Glomerular visceral epithelial cell (primary cell): ENCODE results near the gene P2RY14.

ENCODE experiments used
- DNase-seq: peaks from one replicate; pipeline ENCODE4 v3.0.0-alpha.2; 2016; ENCODE audit errors: extremely low spot score

P2RY14 gene

GRCh38 chr3:151278230-151278629 is at the start of gene P2RY14:
P2RY14 (minus strand) TSS chr3:151278542; CDS start chr3:151214316, 64,226 bp downstream.
- no peak for DNase-seq

DNA sequence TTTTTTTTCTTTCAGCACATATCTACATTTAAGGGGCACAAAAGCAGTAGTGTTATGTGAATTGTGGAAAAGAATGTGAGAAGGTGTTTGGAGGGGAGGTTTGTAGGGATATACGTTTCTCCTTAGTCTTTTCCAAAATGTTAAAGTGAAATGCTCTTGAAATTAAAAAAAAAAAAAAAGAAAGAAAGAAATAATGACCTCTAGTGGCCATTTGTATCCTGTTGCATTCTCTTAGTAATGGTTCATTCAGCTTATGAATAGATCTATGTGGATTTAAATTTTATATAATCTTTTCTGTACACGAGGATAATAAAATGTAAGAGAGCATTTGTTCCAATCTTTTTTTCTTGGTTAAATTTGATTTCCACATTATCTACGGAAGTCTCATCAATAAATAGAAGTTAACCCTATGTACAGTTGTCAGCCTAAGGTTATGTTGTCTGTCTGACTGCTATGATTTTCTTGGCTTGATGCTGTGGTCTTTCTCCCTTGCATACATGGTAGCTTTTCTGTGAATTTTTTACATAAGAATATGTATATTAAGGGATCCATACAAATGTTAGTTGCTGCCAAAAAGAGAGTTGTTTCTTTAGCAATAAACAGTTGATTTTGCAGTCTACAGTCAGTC is 49.3 kb upstream of the P2RY14 start:
- DNase-seq: no peak

DNA sequence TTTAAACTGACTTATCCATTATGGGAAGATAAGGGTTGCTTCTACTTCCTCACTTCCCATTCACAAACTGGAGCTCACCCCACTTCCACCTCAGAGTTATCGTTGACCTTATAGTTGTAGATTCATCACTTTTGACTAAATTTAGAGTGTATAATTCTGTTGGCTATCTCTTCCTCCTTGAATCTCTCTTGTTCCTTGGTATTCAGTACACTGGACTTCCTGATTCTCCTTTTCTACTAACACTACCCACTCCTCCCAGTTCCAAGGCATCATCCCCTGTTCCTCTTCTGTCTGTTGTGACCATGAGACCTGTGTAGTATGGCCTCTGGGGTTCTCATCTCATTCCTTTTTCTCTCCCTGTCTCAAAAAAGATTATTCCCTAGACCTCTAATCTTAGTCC is 44.2 kb upstream of the P2RY14 start:
- DNase-seq: no peak

DNA sequence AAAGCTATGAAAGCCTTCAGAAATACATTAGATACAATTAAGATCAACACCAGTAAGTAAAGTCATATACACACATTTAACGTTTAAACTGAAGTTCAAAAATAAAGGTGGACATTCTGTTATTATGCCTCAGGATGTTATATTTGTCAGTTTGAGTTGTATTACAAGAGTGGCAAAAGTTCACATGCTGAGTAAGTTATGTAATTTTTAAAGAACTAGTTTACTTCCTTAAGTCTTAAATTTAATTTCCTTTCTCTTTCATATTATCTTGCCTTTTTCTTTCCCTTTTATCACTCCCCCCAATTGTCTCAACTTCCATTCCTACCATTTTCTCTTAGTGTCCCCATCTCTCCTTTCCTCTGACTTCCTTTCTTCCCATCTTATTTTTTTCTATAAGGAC is 43.2 kb upstream of the P2RY14 start:
- no peak for DNase-seq

GRCh38 chr3:151320131-151320530 is 41.8 kb upstream of the P2RY14 start:
- DNase-seq: no peak

DNA sequence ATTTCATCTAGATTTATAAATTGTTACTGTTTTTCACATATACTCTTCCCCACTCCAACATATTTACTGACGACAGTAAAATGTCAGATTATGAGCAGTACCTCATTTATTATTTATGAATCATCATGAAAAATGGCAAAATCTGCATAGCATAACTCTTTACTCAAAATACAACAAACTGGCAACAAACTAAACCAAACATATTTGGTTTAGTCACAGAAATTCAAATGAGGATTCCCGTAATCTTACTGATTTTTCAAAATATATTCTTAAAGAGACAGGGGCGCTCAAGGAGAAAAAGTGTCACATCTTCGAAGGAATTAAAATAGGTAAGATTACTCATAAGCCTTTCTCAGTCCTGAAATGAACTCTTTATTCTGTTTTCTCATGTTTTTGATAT is 41.3 kb upstream of the P2RY14 start:
- no peak for DNase-seq

DNA sequence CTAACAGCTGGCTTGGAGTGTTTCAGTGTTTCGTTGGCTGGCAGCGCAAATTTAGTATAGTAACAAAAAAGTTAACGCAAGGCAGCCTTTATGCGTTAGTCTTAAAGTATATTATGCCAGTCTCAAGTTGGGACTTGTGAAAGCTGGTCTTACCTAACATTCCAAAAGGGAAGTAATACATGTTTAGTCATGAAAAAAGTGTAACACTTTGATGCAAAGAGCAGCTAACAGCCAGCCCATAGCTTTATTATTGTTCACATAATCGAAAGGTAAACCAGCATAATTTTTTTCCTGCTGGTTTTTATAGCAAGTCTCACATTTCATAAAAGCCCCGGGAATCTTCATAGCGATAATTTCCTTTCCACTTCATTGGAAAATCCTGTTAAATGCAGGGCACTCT is 40.6 kb upstream of the P2RY14 start:
- no peak for DNase-seq

DNA sequence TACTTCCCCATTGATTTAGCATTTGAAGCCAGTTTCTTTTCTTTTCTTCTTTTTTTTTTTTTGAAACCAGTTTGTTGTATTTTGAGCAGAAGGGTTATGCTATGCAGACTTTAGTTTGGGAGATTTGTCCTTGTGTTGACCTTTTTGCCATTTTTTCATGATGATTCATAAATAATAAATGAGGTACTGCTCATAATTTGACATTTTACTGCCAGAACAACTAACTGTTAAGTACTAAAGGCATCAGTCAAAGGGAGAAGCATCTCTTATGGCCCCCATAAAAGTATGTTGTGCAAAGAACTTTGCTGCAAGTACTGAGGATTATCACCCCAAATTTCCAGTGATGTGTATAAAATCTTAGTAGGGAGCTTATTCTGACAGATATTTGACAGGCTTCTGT is 40.0 kb upstream of the P2RY14 start:
- DNase-seq: no peak

DNA sequence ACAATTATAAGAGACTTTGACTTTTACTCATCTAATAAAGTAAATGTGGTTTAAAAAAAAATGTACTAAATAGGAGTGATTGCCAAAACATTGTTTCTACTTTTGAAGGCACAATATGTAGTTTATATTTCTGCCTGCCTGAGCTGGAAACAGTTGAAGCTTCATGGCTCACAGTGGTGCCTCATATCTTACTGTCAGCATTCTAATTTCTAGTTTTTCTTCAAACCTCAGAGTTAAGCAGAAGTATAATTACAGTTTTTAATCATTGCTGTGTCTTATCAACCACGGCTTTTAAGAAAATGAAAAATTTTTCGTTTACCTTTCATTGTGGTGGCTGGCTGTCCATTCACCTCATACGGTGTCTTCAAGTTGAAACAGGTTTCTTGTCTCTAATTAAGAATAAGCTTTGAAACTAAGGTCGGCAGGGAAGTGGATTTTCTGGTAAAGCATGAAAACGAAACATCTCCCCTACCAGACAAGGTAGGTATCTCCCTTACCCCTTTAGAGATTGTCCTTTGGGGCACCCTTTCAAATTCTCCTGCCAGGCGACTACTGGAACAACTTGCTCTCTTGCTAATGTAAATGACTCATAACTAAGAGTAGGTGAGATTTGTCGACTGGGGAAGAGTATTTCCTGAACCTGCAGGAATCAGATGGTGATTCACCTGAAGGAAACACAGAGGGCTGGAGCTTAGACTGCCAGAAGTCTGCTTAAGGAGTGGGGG is 38.1 kb upstream of the P2RY14 start, which contains the start of gene GPR87:
Gene GPR87, minus strand, starts transcription at position 554 of the 725 bp plus-strand sequence. CDS start 16,720 bp downstream, outside the sequence.
- DNase-seq: peak; percentile 61

GRCh38 chr3:151315846-151316245 is 37.5 kb upstream of the P2RY14 start:
- DNase-seq: no peak

GRCh38 chr3:151315136-151315535 is 36.8 kb upstream of the P2RY14 start:
- DNase-seq: no peak

DNA sequence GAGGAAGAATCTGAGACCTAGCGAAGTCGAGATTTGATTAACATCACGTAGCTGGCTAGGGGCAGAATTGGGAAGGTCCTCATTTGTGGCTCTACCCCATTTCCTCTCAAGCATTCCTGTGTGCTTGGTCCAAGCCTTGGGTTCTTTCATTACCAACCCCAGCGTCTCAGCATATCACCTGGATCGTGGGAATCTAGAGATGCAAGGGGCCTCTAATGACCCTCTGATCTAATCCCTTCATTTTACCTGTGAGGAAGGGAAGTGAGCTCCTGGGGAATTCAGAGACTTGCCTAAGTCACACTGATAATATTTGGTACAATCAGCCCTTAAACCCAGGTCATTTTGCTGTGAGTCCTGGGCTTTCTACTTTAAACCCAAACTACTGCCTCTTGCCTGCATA is 36.3 kb upstream of the P2RY14 start:
- no peak for DNase-seq

DNA sequence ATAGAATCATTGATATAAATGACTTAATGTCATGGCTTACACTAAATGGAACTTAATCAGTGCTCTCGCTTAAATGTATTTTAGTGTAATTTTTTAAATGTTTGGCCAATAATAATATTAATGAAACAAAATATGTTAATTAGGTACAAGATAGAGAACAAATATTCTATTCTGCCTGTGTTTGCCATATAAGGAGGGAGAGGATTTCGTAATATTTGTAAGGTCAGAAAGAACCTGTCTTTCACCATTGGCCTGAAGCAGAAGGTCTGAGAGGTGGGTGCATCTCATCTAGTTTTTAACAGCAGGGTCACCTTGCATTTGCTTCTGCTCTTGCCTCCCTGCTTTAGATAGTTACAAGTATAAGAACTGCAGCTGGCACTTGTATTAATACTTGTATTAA is 35.8 kb upstream of the P2RY14 start:
- DNase-seq: no peak

DNA sequence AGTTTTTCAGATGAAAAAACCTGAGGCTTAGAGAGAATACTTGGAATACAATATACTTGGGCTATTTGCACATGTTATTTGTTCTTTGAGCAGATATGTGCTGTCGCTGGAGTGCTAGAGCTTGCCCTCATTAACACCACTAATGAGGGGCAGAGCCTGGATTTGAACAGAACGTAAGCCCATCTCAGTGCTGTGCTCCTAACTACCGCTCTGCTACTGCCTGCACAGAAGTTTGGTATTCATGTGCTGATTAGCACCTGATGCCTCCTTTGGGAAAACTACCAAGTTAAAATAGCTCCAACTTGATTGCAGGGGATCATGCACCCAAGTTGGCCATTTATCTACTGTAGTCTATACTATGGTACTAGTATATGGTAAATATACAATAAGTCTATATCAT is 34.6 kb upstream of the P2RY14 start:
- no peak for DNase-seq

DNA sequence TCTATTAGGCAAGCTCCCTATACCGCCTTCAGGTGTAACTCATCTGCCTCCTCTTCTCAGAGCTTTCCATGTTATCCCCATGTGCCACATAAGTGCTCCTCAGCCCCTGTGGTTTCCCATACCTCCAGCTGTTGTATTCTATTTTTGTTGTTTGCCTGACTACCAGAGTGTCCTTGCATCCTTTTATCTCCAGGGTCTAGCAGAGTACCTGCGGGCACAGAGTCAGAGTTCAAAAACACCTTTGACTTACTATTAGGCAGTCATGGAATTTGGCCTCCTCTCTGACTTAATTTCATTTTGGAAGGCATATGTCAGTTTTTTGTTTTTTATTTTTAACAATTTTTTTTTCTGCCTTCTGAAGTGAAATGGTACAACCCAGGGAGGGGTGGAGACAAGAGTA is 31.2 kb upstream of the P2RY14 start:
- DNase-seq: no peak

GRCh38 chr3:151307583-151308488 is 29.5 kb upstream of the P2RY14 start:
- no peak for DNase-seq

- DNase-seq: no peak
Measured at GRCh38 chr3:151307131-151307530, 28.8 kb upstream of the P2RY14 start.

- DNase-seq: peak; percentile 22
Measured at GRCh38 chr3:151306168-151306810, 27.9 kb upstream of the P2RY14 start.

DNA sequence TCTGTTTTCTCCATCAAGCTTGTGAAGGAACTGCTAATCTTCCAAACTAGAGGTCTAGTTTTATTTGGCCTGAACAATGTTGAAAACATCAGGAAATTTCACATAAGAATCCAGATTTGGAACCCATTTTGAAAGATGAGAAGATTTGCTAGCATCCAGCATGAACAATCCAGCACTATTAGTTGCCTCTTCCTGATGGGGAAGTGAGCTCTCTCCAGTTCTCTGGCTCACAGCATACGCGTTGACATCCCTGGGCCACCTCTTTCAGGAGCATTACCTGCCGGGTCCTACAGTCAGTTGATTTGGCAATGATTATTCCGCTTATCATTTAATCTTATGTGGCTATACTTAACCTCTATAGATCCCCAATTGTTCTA is 27.4 kb upstream of the P2RY14 start:
- DNase-seq: no peak

GRCh38 chr3:151305060-151305774 is 26.9 kb upstream of the P2RY14 start:
- DNase-seq: peak; percentile 95

DNA sequence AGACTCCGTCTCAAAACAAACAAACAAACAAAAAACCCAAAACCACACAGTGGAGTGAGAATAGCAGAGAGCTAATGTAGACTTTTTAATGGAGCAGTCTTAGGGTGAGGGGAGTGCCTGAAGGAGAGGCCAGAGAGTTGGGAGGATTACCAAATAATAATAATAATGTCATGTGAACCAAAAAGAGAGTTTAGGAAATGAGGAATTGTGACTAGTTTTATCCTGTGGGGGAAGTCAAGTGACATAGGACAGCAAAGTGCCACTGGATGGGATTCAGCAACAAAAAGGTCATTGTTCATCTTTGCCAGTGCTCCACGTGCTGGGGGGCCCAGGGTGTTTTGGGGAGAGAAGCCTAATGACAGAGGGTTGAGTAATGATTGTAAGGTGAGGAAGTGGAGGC is 25.4 kb upstream of the P2RY14 start:
- no peak for DNase-seq
